ENCODE data around the gene ANKRD1.
A peak's percentile ranks its signal among the peaks of the same experiment; 100 is the strongest.

The ANKRD1 gene

DNA sequence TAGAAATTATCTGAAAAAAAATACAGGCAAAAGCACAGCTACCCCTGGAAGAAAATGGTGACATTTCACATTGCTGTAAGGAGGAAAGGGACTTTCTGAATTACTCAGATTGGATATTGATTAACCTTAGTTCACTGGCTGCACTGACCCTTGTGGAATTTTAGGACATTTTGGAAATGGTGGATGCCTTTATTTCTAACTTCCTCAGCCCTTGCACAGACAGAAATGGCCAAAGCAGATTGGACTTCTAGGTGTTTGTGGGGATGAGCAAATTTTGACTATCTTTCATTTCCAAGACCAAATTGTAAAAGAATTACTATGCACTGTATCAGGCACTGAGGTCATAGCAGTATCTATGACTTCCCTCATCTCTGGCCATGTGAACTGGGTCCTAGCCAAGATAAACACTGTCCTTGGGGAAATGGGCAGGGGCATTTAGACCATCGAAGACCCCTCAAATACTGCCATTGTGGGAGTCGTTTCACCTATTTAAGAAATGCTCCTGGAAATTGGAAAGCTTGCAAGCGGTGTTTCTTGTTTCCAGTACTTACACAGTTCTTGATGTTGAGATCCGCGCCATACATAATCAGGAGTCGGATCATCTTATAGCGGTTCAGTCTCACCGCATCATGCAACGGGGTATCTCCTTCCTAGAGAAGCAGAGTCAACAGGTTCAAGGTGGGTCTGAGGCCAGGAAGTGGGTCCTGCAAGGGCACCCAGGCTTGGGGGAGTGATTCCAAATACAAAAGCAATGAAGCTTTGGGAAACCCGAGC is 5.7 kb downstream of the ANKRD1 start:
- Histone ChIP-seq H3K4me3 (ENCODE audit: low read length in 2 of 2) (no peak overlapping the region), H2BK15ac (ENCODE audit: low read length) (no peak overlapping the region), H3K79me1 (ENCODE audit: low read depth, low read length) (no peaks in the 10 kb centered on the region), H2BK12ac (ENCODE audit: low read length) (no peak overlapping the region), H2AFZ (ENCODE audit: low read length) (no peak overlapping the region), H3K27ac (replicated peaks; ENCODE audit: low read length) (no peak overlapping the region), H3K9ac (ENCODE audit: low read depth, low read length, poor library complexity) (no peak overlapping the region), H2AK5ac (ENCODE audit: low read depth, low read length) (no peak overlapping the region), H3K18ac (ENCODE audit: low read length) (no peak overlapping the region), H3K9me3 (replicated peaks in 1 of 2; ENCODE audit: control insufficient read depth in 2 of 2, insufficient read depth in 1 of 2, low read depth in 1 of 2, low read length in 2 of 2) (peaks cover 0 to 3% of the 10 kb centered on the region in 2 donors), H3K4me1 (ENCODE audit: control insufficient read depth in 2 of 2, insufficient read depth in 1 of 2, low read depth in 1 of 2, low read length in 2 of 2) (peaks cover 3 to 5% of the 10 kb centered on the region in 2 donors), H4K8ac (ENCODE audit: low read depth, low read length) (no peak overlapping the region), H2BK5ac (ENCODE audit: low read length) (no peak overlapping the region), H3K27me3 (ENCODE audit: control insufficient read depth in 3 of 3, insufficient read depth in 3 of 3, low read depth in 1 of 3, low read length in 3 of 3) (no peaks in the 10 kb centered on the region), H3K36me3 (replicated peaks in 1 of 2; ENCODE audit: control insufficient read depth in 2 of 2, insufficient read depth in 2 of 2, low read length in 2 of 2) (no peaks in the 10 kb centered on the region), H3K4ac (ENCODE audit: low read length) (no peak overlapping the region), H3K4me2 (ENCODE audit: insufficient read depth, low read length, poor library complexity, severe bottlenecking) (no peak overlapping the region), H3K14ac (ENCODE audit: low read length) (no peak overlapping the region), H4K91ac (ENCODE audit: low read depth, low read length, poor library complexity) (no peak overlapping the region), H2BK120ac (ENCODE audit: low read depth, low read length) (no peak overlapping the region), H3K23ac (ENCODE audit: low read depth, low read length, poor library complexity) (no peak overlapping the region)
- no peak for DNase-seq (ENCODE audit: low spot score)
- WGBS, 2 donors (ENCODE audit: extremely low coverage in 2 of 2, insufficient read length in 2 of 2, insufficient replicate concordance in 1 of 2) = no CpG with 5 or more reads among the region's 10 CpGs

DNA sequence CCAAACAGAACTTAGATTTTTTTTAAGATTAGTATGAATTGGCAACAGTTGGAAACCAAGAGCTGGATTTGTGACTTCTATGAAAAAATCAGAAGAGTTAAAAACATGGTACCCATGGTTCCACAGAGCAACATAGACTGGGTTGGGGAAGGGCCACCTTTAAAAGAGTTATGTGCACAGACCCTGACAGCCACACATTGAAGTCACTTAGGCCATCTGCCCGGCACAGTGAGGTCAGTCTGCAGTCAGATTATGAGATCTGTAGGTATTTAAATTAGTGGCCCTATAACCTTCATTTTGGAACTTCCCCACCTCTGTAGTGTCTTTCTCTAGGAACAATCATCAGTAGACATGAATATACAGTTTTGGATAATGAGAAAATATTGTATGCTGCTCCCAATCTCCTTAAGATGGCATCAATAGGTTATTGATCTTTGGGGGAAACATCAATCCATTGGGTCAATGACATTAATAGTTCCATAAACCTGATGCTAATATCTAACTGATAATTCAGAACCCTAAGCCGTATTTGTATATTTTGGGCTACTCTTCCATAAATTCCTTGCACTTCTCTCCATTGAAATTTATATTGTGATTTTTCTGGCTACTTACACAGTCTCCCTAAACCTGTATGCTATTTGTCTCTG is 7.0 kb downstream of the ANKRD1 start:
- Histone ChIP-seq H2BK5ac (ENCODE audit: low read length) (no peak overlapping the region), H3K18ac (ENCODE audit: low read length) (no peak overlapping the region), H4K91ac (ENCODE audit: low read depth, low read length, poor library complexity) (no peak overlapping the region), H3K27me3 (ENCODE audit: control insufficient read depth in 3 of 3, insufficient read depth in 3 of 3, low read depth in 1 of 3, low read length in 3 of 3) (no peaks in the 10 kb centered on the region), H3K4ac (ENCODE audit: low read length) (no peak overlapping the region), H3K14ac (ENCODE audit: low read length) (no peak overlapping the region), H2BK15ac (ENCODE audit: low read length) (no peak overlapping the region), H2AK5ac (ENCODE audit: low read depth, low read length) (no peak overlapping the region), H2BK12ac (ENCODE audit: low read length) (no peak overlapping the region), H3K27ac (replicated peaks; ENCODE audit: low read length) (no peak overlapping the region), H3K23ac (ENCODE audit: low read depth, low read length, poor library complexity) (no peak overlapping the region), H3K4me3 (ENCODE audit: low read length in 2 of 2) (no peak overlapping the region), H3K9ac (ENCODE audit: low read depth, low read length, poor library complexity) (no peak overlapping the region), H3K36me3 (replicated peaks in 1 of 2; ENCODE audit: control insufficient read depth in 2 of 2, insufficient read depth in 2 of 2, low read length in 2 of 2) (no peaks in the 10 kb centered on the region), H4K8ac (ENCODE audit: low read depth, low read length) (no peak overlapping the region), H3K9me3 (replicated peaks in 1 of 2; ENCODE audit: control insufficient read depth in 2 of 2, insufficient read depth in 1 of 2, low read depth in 1 of 2, low read length in 2 of 2) (peaks cover 0 to 3% of the 10 kb centered on the region in 2 donors), H3K4me1 (ENCODE audit: control insufficient read depth in 2 of 2, insufficient read depth in 1 of 2, low read depth in 1 of 2, low read length in 2 of 2) (peaks cover 0 to 5% of the 10 kb centered on the region in 2 donors), H3K79me1 (ENCODE audit: low read depth, low read length) (no peaks in the 10 kb centered on the region), H2AFZ (ENCODE audit: low read length) (no peak overlapping the region), H2BK120ac (ENCODE audit: low read depth, low read length) (no peak overlapping the region), H3K4me2 (ENCODE audit: insufficient read depth, low read length, poor library complexity, severe bottlenecking) (no peak overlapping the region)
- no CpG with 5 or more reads among the region's 2 CpGs for WGBS, 2 donors (ENCODE audit: extremely low coverage in 2 of 2, insufficient read length in 2 of 2, insufficient replicate concordance in 1 of 2)
- no peak for DNase-seq (ENCODE audit: low spot score)

DNA sequence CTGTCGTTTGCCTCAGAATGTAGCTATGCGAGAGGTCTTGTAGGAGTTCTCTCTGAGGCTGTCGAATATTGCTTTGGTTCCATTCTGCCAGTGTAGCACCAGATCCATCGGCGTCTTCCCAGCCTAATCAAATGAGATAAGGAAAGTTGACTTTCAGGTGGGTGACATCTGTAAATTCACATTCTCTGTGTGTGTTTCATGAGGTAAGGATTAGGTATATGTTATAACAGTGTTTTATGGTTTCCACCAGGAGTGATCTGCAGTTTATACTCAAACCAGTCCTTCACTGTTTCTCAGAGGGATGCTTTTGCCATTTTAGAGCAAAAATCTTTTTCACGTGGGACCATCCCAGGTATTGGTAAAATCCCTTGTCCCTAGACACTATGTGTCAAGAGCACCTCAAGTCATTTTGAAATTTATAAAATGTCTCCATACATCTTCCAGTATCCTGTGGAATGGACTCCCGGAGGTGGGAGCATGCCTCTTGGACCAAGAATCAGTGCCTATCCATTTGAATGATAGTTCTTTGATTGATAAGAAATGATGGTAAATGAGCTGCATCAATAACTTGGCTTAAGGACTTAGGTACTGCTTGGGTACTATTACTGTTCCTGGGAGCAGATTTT is 7.9 kb downstream of the ANKRD1 start:
- DNase-seq (ENCODE audit: low spot score) = no peak
- H3K4ac ChIP-seq (ENCODE audit: low read length) = no peak overlapping the region
- no peak overlapping the region for H3K4me3 ChIP-seq (ENCODE audit: low read length in 2 of 2)
- H2BK5ac ChIP-seq (ENCODE audit: low read length) = no peak overlapping the region
- H3K4me2 ChIP-seq (ENCODE audit: insufficient read depth, low read length, poor library complexity, severe bottlenecking) = no peak overlapping the region
- H3K23ac ChIP-seq (ENCODE audit: low read depth, low read length, poor library complexity) = no peak overlapping the region
- H2BK120ac ChIP-seq (ENCODE audit: low read depth, low read length) = no peak overlapping the region
- WGBS, 2 donors (ENCODE audit: extremely low coverage in 2 of 2, insufficient read length in 2 of 2, insufficient replicate concordance in 1 of 2) = no CpG with 5 or more reads among the region's 7 CpGs
- no peak overlapping the region for H2AFZ ChIP-seq (ENCODE audit: low read length)
- no peaks in the 10 kb centered on the region for H3K27me3 ChIP-seq (ENCODE audit: control insufficient read depth in 3 of 3, insufficient read depth in 3 of 3, low read depth in 1 of 3, low read length in 3 of 3)
- H3K9ac ChIP-seq (ENCODE audit: low read depth, low read length, poor library complexity) = no peak overlapping the region
- no peak overlapping the region for H2BK15ac ChIP-seq (ENCODE audit: low read length)
- H2BK12ac ChIP-seq (ENCODE audit: low read length) = no peak overlapping the region
- no peak overlapping the region for H4K8ac ChIP-seq (ENCODE audit: low read depth, low read length)
- H3K79me1 ChIP-seq (ENCODE audit: low read depth, low read length) = no peaks in the 10 kb centered on the region
- no peak overlapping the region for H3K27ac ChIP-seq (replicated peaks; ENCODE audit: low read length)
- no peak overlapping the region for H3K18ac ChIP-seq (ENCODE audit: low read length)
- no peak overlapping the region for H2AK5ac ChIP-seq (ENCODE audit: low read depth, low read length)
- H3K14ac ChIP-seq (ENCODE audit: low read length) = no peak overlapping the region
- no peak overlapping the region for H4K91ac ChIP-seq (ENCODE audit: low read depth, low read length, poor library complexity)
- no peaks in the 10 kb centered on the region for H3K36me3 ChIP-seq (replicated peaks in 1 of 2; ENCODE audit: control insufficient read depth in 2 of 2, insufficient read depth in 2 of 2, low read length in 2 of 2)
- peaks cover 0 to 5% of the 10 kb centered on the region in 2 donors for H3K4me1 ChIP-seq (ENCODE audit: control insufficient read depth in 2 of 2, insufficient read depth in 1 of 2, low read depth in 1 of 2, low read length in 2 of 2)
- peaks cover 0 to 3% of the 10 kb centered on the region in 2 donors for H3K9me3 ChIP-seq (replicated peaks in 1 of 2; ENCODE audit: control insufficient read depth in 2 of 2, insufficient read depth in 1 of 2, low read depth in 1 of 2, low read length in 2 of 2)

DNA sequence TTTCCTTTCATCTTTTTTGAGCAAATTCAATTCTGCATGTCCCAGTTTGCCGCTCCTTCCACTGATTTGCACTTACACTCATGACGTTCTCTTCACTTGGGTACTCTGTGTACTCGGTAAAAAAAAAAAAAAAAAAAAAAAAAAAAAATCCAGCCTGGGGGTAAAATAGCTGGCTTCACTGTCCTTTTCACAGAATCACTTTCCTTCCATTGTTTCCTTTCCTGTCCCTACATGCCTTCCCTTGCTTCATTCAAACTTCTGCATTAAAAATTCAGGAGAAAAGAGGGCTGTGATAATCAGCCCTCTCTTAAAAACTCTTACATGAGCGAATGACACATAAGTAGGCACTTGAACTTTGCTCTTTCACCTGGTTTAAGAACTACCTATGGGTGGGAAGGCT is 8.7 kb downstream of the ANKRD1 start:
- Histone ChIP-seq H3K4me2 (ENCODE audit: insufficient read depth, low read length, poor library complexity, severe bottlenecking) (no peak overlapping the region), H2BK15ac (ENCODE audit: low read length) (no peak overlapping the region), H3K18ac (ENCODE audit: low read length) (no peak overlapping the region), H4K91ac (ENCODE audit: low read depth, low read length, poor library complexity) (no peak overlapping the region), H3K27me3 (ENCODE audit: control insufficient read depth in 3 of 3, insufficient read depth in 3 of 3, low read depth in 1 of 3, low read length in 3 of 3) (no peaks in the 10 kb centered on the region), H2AK5ac (ENCODE audit: low read depth, low read length) (no peak overlapping the region), H2BK12ac (ENCODE audit: low read length) (no peak overlapping the region), H3K79me1 (ENCODE audit: low read depth, low read length) (no peaks in the 10 kb centered on the region), H3K4me3 (ENCODE audit: low read length in 2 of 2) (no peak overlapping the region), H3K27ac (replicated peaks; ENCODE audit: low read length) (no peak overlapping the region), H2AFZ (ENCODE audit: low read length) (peak overlapping the region; percentile 71), H3K23ac (ENCODE audit: low read depth, low read length, poor library complexity) (no peak overlapping the region), H4K8ac (ENCODE audit: low read depth, low read length) (no peak overlapping the region), H2BK5ac (ENCODE audit: low read length) (no peak overlapping the region), H3K4ac (ENCODE audit: low read length) (no peak overlapping the region), H3K14ac (ENCODE audit: low read length) (no peak overlapping the region), H3K9ac (ENCODE audit: low read depth, low read length, poor library complexity) (no peak overlapping the region), H2BK120ac (ENCODE audit: low read depth, low read length) (no peak overlapping the region), H3K9me3 (replicated peaks in 1 of 2; ENCODE audit: control insufficient read depth in 2 of 2, insufficient read depth in 1 of 2, low read depth in 1 of 2, low read length in 2 of 2) (peaks cover 2 to 3% of the 10 kb centered on the region in 2 donors), H3K36me3 (replicated peaks in 1 of 2; ENCODE audit: control insufficient read depth in 2 of 2, insufficient read depth in 2 of 2, low read length in 2 of 2) (peaks cover 0 to 7% of the 10 kb centered on the region in 2 donors), H3K4me1 (ENCODE audit: control insufficient read depth in 2 of 2, insufficient read depth in 1 of 2, low read depth in 1 of 2, low read length in 2 of 2) (peaks cover 0 to 5% of the 10 kb centered on the region in 2 donors)
- WGBS, 2 donors (ENCODE audit: extremely low coverage in 2 of 2, insufficient read length in 2 of 2, insufficient replicate concordance in 1 of 2) = no CpG with 5 or more reads among the region's 4 CpGs
- DNase-seq (ENCODE audit: low spot score) = no peak

Data from neuronal stem cell (in vitro differentiated cells).